ENCODE data around the gene TACSTD2. TPM values are rescaled to one million over a fixed set of nuclear protein-coding genes. Genes with fewer than 3 reads are reported as not detected.

TACSTD2 gene
- total RNA-seq, 1 experiment from 2014 or later: 1.2 TPM

DNA sequence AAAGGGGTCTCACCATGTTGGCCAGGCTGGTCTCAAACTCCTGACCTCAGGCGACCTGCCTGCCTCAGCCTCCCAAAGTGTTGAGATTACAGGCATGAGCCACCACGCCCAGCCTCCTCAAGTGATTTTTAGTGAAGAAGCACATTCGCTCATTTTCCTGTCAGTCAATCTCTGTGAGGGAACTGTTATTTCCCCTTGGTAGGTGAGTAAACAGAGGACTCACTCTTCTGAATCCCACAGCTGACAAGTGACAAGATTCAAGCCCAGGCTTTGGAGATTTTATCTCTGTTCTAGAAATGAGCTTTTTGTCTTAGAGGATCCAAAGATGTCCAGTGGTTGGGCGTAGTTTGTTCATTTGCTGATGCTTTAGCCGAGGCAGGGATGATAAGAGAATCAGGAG, 43.9 kb upstream of the TACSTD2 start:
- no peak for TF ChIP-seq CTCF (conservative IDR thresholded peaks at IDR 0.05)
- H3T11ph ChIP-seq (ENCODE audit: low read length): no peak overlapping the region
- H3K27ac ChIP-seq (ENCODE audit: insufficient read length, low read depth, low read length): no peak overlapping the region
- H3K14ac ChIP-seq (ENCODE audit: insufficient read depth, low read length): no peak overlapping the region
- no peak overlapping the region for H3K4me2 ChIP-seq (ENCODE audit: insufficient read depth, insufficient read length, low read length)
- H3K9ac ChIP-seq (ENCODE audit: extremely low read depth, insufficient read length, low read length): no peak overlapping the region
- no peak overlapping the region for H3K4ac ChIP-seq (ENCODE audit: low read depth, low read length)
- H4K8ac ChIP-seq (replicated peaks; ENCODE audit: insufficient read length, low read depth, low read length): no peak overlapping the region
- H2BK15ac ChIP-seq (ENCODE audit: low read depth, low read length): no peak overlapping the region
- peaks cover 6% of the 10 kb centered on the region; the same call in 1 of the 2 replicates for H3K27me3 Mint-ChIP-seq (ENCODE audit: low read depth)
- no peak overlapping the region for H2BK20ac ChIP-seq (ENCODE audit: low read depth, low read length, poor library complexity, severe bottlenecking)
- H2BK120ac ChIP-seq (ENCODE audit: low read depth, low read length, poor library complexity, severe bottlenecking): no peak overlapping the region
- H4K91ac ChIP-seq (ENCODE audit: insufficient read length, low read depth, low read length): no peak overlapping the region
- no peak overlapping the region for H3K27ac Mint-ChIP-seq
- peaks cover 23 to 31% of the 10 kb centered on the region in 2 experiments for H3K4me1 Mint-ChIP-seq
- H3K9me3 Mint-ChIP-seq: peaks cover 2 to 5% of the 10 kb centered on the region in 2 experiments; a peak in 3 of 5 replicates
- no peaks in the 10 kb centered on the region for H3K79me2 ChIP-seq (ENCODE audit: insufficient read depth, low read length)
- no peaks in the 10 kb centered on the region for H4K20me1 ChIP-seq (ENCODE audit: control insufficient read depth, insufficient read depth, insufficient read length)
- DNase-seq: no peak
- H3K23ac ChIP-seq (ENCODE audit: insufficient read length, low read depth, low read length): no peak overlapping the region
- H2BK5ac ChIP-seq (ENCODE audit: insufficient read length, low read length): no peak overlapping the region
- H3K4me3 Mint-ChIP-seq: no peak overlapping the region
- no peaks in the 10 kb centered on the region for H3K9me3 ChIP-seq (ENCODE audit: control insufficient read depth, low read depth, low read length)
- no peak overlapping the region for H2BK12ac ChIP-seq (ENCODE audit: insufficient read length, low read depth, low read length)
- H3K56ac ChIP-seq (ENCODE audit: insufficient read length, low read depth, low read length): no peak overlapping the region
- peaks cover 0 to 6% (median 3%) of the 10 kb centered on the region in 3 experiments; a peak in 3 of 7 replicates for H3K36me3 Mint-ChIP-seq (ENCODE audit: insufficient read depth in 1 of 3, low read depth in 3 of 3)
- H3K27me3 ChIP-seq (ENCODE audit: insufficient read depth, low read length): no peaks in the 10 kb centered on the region
- no peak overlapping the region for H2AFZ ChIP-seq (ENCODE audit: low read length)
- no peak overlapping the region for H3K18ac ChIP-seq (ENCODE audit: insufficient read length, low read depth, low read length)
- H3K79me1 ChIP-seq (ENCODE audit: insufficient read depth, low read depth, low read length, poor library complexity, severe bottlenecking): no peaks in the 10 kb centered on the region
- H2AK5ac ChIP-seq (ENCODE audit: insufficient read length, low read length): no peak overlapping the region
- peaks cover 6% of the 10 kb centered on the region; the same call in 1 of the 2 replicates for H3K4me1 ChIP-seq (ENCODE audit: insufficient read depth, low read length)
- no peaks in the 10 kb centered on the region for H3K23me2 ChIP-seq (ENCODE audit: insufficient read length, low read depth, low read length, poor library complexity, severe bottlenecking)
- no peak overlapping the region for H4K5ac ChIP-seq (ENCODE audit: insufficient read length, low read depth, low read length)
- no CpG with 5 or more reads among the region's 5 CpGs for WGBS (ENCODE audit: extremely low coverage, insufficient read length, low lambda C conversion rate)
